GM12878 (cell line): Measurements from ENCODE around the gene RAB30. TPM values are rescaled to one million over a fixed set of nuclear protein-coding genes. Genes with fewer than 3 reads are reported as not detected.

Experiments used
- ATAC-seq: fragments of 200-7000 bp; cut with Tn5 transposase; 3 replicates; pipeline ENCODE4 v1.9.1; 2020; ENCODE audit warnings: mild to moderate bottlenecking, moderate library complexity
- BruUV-seq: library from RNA; stranded (reverse); fragments of 400-500 nt; replicated peaks from 2 replicates; lab custom pipeline; 2021; lab: Mats Ljungman, UMichigan
- CTCF ChIA-PET: fragments of 300-600 bp; sonication (Branson Sonifier 250); formaldehyde crosslinking; extraction: SDS; loops from one replicate; lab custom pipeline; 2021; ENCODE audit warnings: inconsistent platforms; lab: Yijun Ruan, JAX
- POLR2A ChIA-PET: fragments of 350-600 bp; formaldehyde crosslinking; extraction: SDS; loops from one replicate; lab custom pipeline; 2021; ENCODE audit warnings: inconsistent platforms; lab: Charles Lee
- RAD21 ChIA-PET: fragments of 300-600 bp; sonication (Branson Sonifier 250); formaldehyde crosslinking; loops from one replicate; lab custom pipeline; 2023; ENCODE audit warnings: antibody characterized with exemption; ENCODE audit not compliant: unreplicated experiment; lab: Charles Lee
- SMC1A ChIA-PET: fragments of 300-600 bp; sonication (Branson Sonifier 250); formaldehyde crosslinking; loops from one replicate; lab custom pipeline; 2023; ENCODE audit not compliant: unreplicated experiment, uncharacterized antibody; lab: Charles Lee
- DNase-seq: peaks from one replicate; pipeline ENCODE4 v3.0.0-alpha.2; 2011; ENCODE audit warnings: low read depth, low spot score
- FAIRE-seq: peaks from 3 replicates; lab custom pipeline; 2011; peaks lifted over from hg19 to GRCh38; lab: Jason Lieb, UNC
- H2AFZ ChIP-seq: 2 replicates; pipeline ENCODE4 v1.6.0; 2011; ENCODE audit warnings: low read depth, low read length, control low read depth; ENCODE audit not compliant: control insufficient read depth
- H3K27ac ChIP-seq: 2 replicates; pipeline ENCODE4 v1.5.1; 2011; ENCODE audit warnings: control low read depth; ENCODE audit not compliant: control insufficient read depth, insufficient read depth
- H3K27me3 ChIP-seq, 2 experiments: replicated peaks in 1 of 2; 2 replicates each; pipeline versions ENCODE4 v1.6.0 to v1.6.1; 2011; ENCODE audit warnings: low read length in 1 of 2; ENCODE audit not compliant: control insufficient read depth in 2 of 2, insufficient read depth in 2 of 2
- H3K36me3 ChIP-seq, 2 experiments: 2 replicates each; pipeline ENCODE4 v1.5.1; 2011; ENCODE audit warnings: low read length in 1 of 2; ENCODE audit not compliant: control insufficient read depth in 2 of 2, insufficient read depth in 2 of 2
- H3K4me1 ChIP-seq: 2 replicates; pipeline ENCODE4 v1.6.1; 2011; ENCODE audit warnings: mild to moderate bottlenecking, low read length, moderate library complexity, mixed read lengths; ENCODE audit not compliant: control insufficient read depth, insufficient read depth
- H3K4me2 ChIP-seq: 2 replicates; pipeline ENCODE4 v1.6.0; 2011; ENCODE audit warnings: control low read depth; ENCODE audit not compliant: control insufficient read depth, insufficient read depth
- H3K4me3 ChIP-seq: fragments of 200-600 bp; sonication (generic); 2 replicates; pipeline ENCODE4 v1.5.1; 2016
- H3K79me2 ChIP-seq: 2 replicates; pipeline ENCODE4 v1.6.0; 2011; ENCODE audit warnings: low read length; ENCODE audit not compliant: control insufficient read depth, insufficient read depth
- H3K9ac ChIP-seq: 2 replicates; pipeline ENCODE4 v1.8.0; 2011; ENCODE audit warnings: low read length, control low read depth, mixed read lengths; ENCODE audit not compliant: control insufficient read depth, insufficient read depth
- H3K9me3 ChIP-seq: replicated peaks from 3 replicates; pipeline ENCODE4 v1.5.1; 2011; ENCODE audit warnings: mild to moderate bottlenecking, low read length; ENCODE audit not compliant: control insufficient read depth, insufficient read depth
- H4K20me1 ChIP-seq: 2 replicates; pipeline ENCODE4 v1.6.0; 2011; ENCODE audit not compliant: control insufficient read depth, insufficient read depth
- BCLAF1 ChIP-seq: fragments of 450-650 bp; IDR thresholded peaks from 2 replicates; pipeline ENCODE4 v1.6.1; 2017; ENCODE audit warnings: antibody characterized with exemption, mild to moderate bottlenecking, moderate library complexity
- CHD1 ChIP-seq: IDR thresholded peaks from 2 replicates; pipeline ENCODE4 v1.6.1; 2012; ENCODE audit warnings: low read depth, low read length, improper control_type of control experiment
- ESRRA ChIP-seq: IDR thresholded peaks from 2 replicates; pipeline ENCODE4 v1.6.1; 2012; ENCODE audit warnings: mild to moderate bottlenecking, low read length, improper control_type of control experiment
- IRF4 ChIP-seq: IDR thresholded peaks from 2 replicates; pipeline ENCODE4 v1.6.1; 2011; ENCODE audit warnings: low read depth, low read length
- MYB ChIP-seq: fragments of 150-350 bp; IDR thresholded peaks from 2 replicates; pipeline ENCODE4 v1.6.1; 2014; ENCODE audit warnings: mild to moderate bottlenecking, low read depth, low read length, borderline replicate concordance
- NFYB ChIP-seq: IDR thresholded peaks from 2 replicates; pipeline ENCODE4 v1.6.1; 2011; ENCODE audit warnings: low read depth, mild to moderate bottlenecking, low read length, improper control_type of control experiment, moderate library complexity; ENCODE audit not compliant: insufficient read depth
- NKRF ChIP-seq: fragments of 450-650 bp; conservative IDR thresholded peaks from 2 replicates; pipeline ENCODE4 v1.6.1; 2017; ENCODE audit warnings: mild to moderate bottlenecking, moderate library complexity
- NRF1 ChIP-seq: conservative IDR thresholded peaks from 2 replicates; pipeline ENCODE4 v1.6.1; 2011; ENCODE audit warnings: mild to moderate bottlenecking, low read depth, low read length, improper control_type of control experiment
- POU2F2 ChIP-seq: IDR thresholded peaks from 3 replicates; pipeline ENCODE4 v1.6.1; 2011; ENCODE audit warnings: low read depth, mild to moderate bottlenecking, low read length, borderline replicate concordance
- RB1 ChIP-seq: fragments of 450-650 bp; formaldehyde crosslinking; IDR thresholded peaks from 2 replicates; pipeline ENCODE4 v1.6.1; 2017; ENCODE audit warnings: mild to moderate bottlenecking, borderline replicate concordance
- SMAD1 ChIP-seq: fragments of 450-650 bp; IDR thresholded peaks from 2 replicates; pipeline ENCODE4 v1.6.1; 2018; ENCODE audit warnings: mild to moderate bottlenecking, low read depth; ENCODE audit not compliant: partially characterized antibody
- SPI1 ChIP-seq: IDR thresholded peaks from 2 replicates; pipeline ENCODE4 v1.6.1; 2011; ENCODE audit warnings: low read depth, mild to moderate bottlenecking, low read length, moderate library complexity, borderline replicate concordance; ENCODE audit not compliant: insufficient read depth
- TARDBP ChIP-seq: IDR thresholded peaks from 2 replicates; pipeline ENCODE4 v1.6.1; 2016; ENCODE audit warnings: borderline replicate concordance
- TCF7 ChIP-seq: IDR thresholded peaks from 2 replicates; pipeline ENCODE4 v1.6.1; 2014; ENCODE audit warnings: antibody characterized with exemption, borderline replicate concordance
- WGBS: methylation state at CpG from one replicate; pipeline ENCODE4 v1.1.6; 2016; ENCODE audit warnings: low lambda C conversion rate; ENCODE audit not compliant: insufficient replicate concordance, insufficient coverage; ENCODE audit errors: missing lambda C conversion rate; 5-methylcytosine and 5-hydroxymethylcytosine counted together
- in situ Hi-C: fragments of 300-500 bp; cut with MboI; formaldehyde crosslinking; loops from 9 replicates; pipeline ENCODE4 v1.14.3; 2018; ENCODE audit warnings: mixed read lengths
- intact Hi-C: fragments of 100-400 bp; cut with micrococcal nuclease; formaldehyde crosslinking; loops from one replicate; pipeline ENCODE4 v1.14.2; 2022; ENCODE audit not compliant: unreplicated experiment
- polyA plus RNA-seq, 11 experiments: library from polyadenylated mRNA; depleted of rRNA in 4 of 11; unstranded in 6 of 11; stranded (reverse) in 5 of 11; fragments of >200 nt; fragmentation: Nextera tagmentation in 4 of 11; fragmentation: Illumina TruSeq in 1 of 11; extraction: Ambion mirVana in 4 of 11; extraction: Trizol in 1 of 11; gene quantifications; 1 replicate in 1 of 11; 2 replicates in 10 of 11; pipeline versions ENCODE4 v1.2.1 to v1.2.3, GENCODE V29; 2011 to 2016; ENCODE audit warnings: inconsistent platforms in 2 of 11, missing spikeins in 2 of 11, low read depth in 1 of 11
- total RNA-seq, 4 experiments: library from RNA; depleted of rRNA in 3 of 4; stranded (reverse); fragments of >200 nt in 3 of 4; fragmentation: Illumina TruSeq in 1 of 4; extraction: Trizol in 1 of 4; gene quantifications; 2 replicates each; pipeline versions ENCODE4 v1.2.1 to v1.2.3, GENCODE V29; 2013 to 2021

The RAB30 gene
- total and polyA plus RNA-seq, 10 of the 15 experiments (the other 5 are each of a cell fraction or from before 2014, with no cell fraction given), result 9.8 to 26.7 (median 19.2) TPM

- ATAC-seq, result peak; percentile 32
- POLR2A ChIA-PET, result interaction anchor here (1.6 to 1.9 kb wide), 2 partner anchors 12 to 78 kb away, joined by 3 to 6 read pairs; partner anchors contain the start of gene PCF11
- Histone ChIP-seq H3K27me3 (no peaks in the 10 kb centered on the region), H3K79me2 (peaks cover 17% of the 10 kb centered on the region), H3K9me3 (no peaks in the 10 kb centered on the region), H4K20me1 (no peaks in the 10 kb centered on the region), H3K36me3 (peaks cover 1 to 8% of the 10 kb centered on the region in 2 experiments), H3K4me2 (no peak overlapping the region), H3K4me3 (no peak overlapping the region), H3K4me1 (no peaks in the 10 kb centered on the region), H2AFZ (no peak overlapping the region), H3K27ac (no peak overlapping the region), H3K9ac (no peak overlapping the region)
- no TSS peak for BruUV-seq
- in situ Hi-C loops, result loop anchor here (10.0 kb wide), 1 partner anchor 173 kb away; the partner anchor contains the start of genes DDIAS and PRCP
- TF ChIP-seq NRF1 (no peak), POU2F2 (no peak), ESRRA (no peak), TCF7 (no peak), CHD1 (no peak), NFYB (no peak), SMAD1 (no peak), SPI1 (no peak), NKRF (no peak), BCLAF1 (no peak), TARDBP (no peak), MYB (no peak), IRF4 (no peak), RB1 (no peak)
- WGBS, result 88% methylated on average over 1 of the region's 1 CpG
- no peak for FAIRE-seq
- CTCF ChIA-PET, result interaction anchor here (0.7 to 2.1 kb wide), 5 partner anchors 10 to 172 kb away, joined by 3 to 7 read pairs (median 3); no protein-coding TSS in a partner anchor
- RAD21 ChIA-PET, result interaction anchor here (0.9 to 1.1 kb wide), 5 partner anchors 11 to 178 kb away, joined by 3 read pairs; partner anchors contain the start of gene PRCP
- DNase-seq, result no peak
- intact Hi-C loops, result no loop called here
- SMC1A ChIA-PET, result interaction anchor here (0.7 to 3.0 kb wide), 14 partner anchors 9 to 189 kb away, joined by 3 to 10 read pairs (median 3); no protein-coding TSS in a partner anchor
Measured at GRCh38 chr11:83078269-83078668, 6.6 kb upstream of the RAB30 start.
